Glomerular endothelial cell (primary cell): ENCODE results near the gene HPCAL1. TPM values are rescaled to one million over a fixed set of nuclear protein-coding genes. Genes with fewer than 3 reads are reported as not detected.
"Not testable (repeated sequence)": the region's sequence is repeated elsewhere in the genome, so short reads cannot be mapped to it uniquely, and the experiment has no call there.

Experiments
- DNase-seq: peaks from one replicate; pipeline ENCODE4 v3.0.0-alpha.2; 2011; ENCODE audit warnings: low read depth, low spot score; ENCODE audit errors: extremely low read depth
- total RNA-seq: library from RNA; depleted of rRNA; stranded (reverse); fragments of >200 nt; gene quantifications from 2 replicates; pipeline ENCODE4 v1.2.3, GENCODE V29; 2015

The HPCAL1 gene
- total RNA-seq, 1 donor from 2014 or later = 114 TPM

DNA sequence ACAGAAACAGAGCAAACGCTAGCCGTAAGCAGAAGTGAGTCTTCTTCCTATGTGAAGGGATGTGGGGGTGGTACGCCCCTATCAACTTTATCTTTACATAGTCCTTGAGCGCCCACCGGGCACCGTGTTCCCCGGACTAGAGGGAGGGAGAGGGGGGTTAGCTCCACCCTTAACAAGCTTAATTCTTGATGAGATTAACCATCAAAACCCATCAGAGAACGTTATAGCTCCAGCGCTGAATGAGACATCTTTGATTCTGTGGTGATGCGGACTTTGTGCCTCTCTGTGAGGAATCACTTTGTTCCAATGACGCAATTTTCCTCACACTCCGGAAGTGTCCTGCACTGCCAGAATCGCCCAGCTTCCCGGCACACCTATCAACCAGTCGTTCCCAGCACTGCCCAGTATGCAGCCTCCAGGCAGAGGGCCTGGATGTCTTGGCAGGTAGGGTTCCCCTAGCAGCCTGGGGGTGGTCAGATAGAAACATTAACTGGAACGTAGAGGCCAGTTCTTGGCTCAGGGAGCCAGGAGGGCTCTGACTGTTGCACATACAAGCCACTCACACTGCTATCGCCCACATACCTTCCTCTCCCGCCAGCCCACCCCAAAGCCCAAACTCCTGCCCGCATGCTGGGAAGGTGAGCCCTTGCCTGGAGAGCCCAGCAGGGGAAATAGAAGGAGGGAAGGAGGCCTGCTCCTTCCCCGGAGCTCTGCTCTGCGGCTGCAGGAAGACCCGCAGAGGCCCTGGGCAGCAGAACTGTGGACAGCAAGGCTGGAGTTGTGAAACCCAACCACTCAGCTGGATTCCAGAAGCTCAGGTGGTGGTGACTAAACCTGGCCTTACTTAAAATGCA is 147.4 kb downstream of the HPCAL1 start:
- no peak for DNase-seq

- DNase-seq = no peak
Measured at GRCh38 chr2:10451819-10452218, 149.1 kb downstream of the HPCAL1 start.

DNA sequence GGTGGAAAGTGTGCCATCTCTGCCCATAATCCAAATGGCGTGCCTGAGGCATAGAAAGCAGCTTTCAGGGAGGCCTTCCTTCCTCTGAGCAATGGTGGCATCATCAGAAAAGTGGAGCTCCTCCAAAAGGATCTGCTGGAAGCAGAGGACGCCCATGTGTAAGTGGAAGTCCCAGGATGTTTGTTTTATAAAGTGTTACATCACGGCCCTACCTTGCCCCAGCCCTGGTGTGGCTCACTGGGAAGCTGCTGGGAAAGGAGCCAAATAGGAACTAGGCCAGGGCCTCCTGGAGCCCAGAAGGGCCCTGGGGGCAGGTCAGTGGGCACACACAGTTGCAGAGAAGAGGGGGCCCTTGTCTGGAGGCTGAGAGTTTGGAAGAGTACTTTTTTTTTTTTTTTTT is 149.6 kb downstream of the HPCAL1 start:
- no peak for DNase-seq

- DNase-seq = no peak
Measured at GRCh38 chr2:10452956-10453904, 150.5 kb downstream of the HPCAL1 start.

- DNase-seq = no peak
Measured at GRCh38 chr2:10453905-10454298, 151.2 kb downstream of the HPCAL1 start.

GRCh38 chr2:10454505-10454904 is 151.8 kb downstream of the HPCAL1 start:
- no peak for DNase-seq

- not testable (repeated sequence) for DNase-seq
Measured at GRCh38 chr2:10457195-10457594, 154.5 kb downstream of the HPCAL1 start.

- DNase-seq = no peak
Measured at GRCh38 chr2:10457846-10458598, 155.3 kb downstream of the HPCAL1 start.

DNA sequence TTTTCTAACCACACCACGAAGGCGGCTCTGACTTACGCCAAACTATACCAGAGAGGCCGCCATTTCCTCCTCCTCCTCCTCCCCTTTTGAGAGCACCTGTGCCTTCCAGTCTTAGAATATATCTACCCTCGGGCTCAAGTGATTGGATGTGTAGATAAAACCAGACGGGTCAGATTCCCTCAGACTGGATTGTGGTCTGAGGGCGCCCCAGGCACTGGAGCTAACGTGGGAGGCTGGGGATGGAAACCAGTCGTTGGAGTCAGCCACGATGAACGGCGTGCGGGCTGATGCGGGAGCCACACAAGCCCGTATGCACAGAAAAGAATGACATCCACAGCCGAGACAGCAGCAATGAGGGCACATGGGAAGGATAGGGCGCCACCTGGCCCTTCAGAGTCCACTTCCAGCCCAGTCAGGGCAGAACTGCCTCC is 157.7 kb downstream of the HPCAL1 start:
- no peak for DNase-seq

DNA sequence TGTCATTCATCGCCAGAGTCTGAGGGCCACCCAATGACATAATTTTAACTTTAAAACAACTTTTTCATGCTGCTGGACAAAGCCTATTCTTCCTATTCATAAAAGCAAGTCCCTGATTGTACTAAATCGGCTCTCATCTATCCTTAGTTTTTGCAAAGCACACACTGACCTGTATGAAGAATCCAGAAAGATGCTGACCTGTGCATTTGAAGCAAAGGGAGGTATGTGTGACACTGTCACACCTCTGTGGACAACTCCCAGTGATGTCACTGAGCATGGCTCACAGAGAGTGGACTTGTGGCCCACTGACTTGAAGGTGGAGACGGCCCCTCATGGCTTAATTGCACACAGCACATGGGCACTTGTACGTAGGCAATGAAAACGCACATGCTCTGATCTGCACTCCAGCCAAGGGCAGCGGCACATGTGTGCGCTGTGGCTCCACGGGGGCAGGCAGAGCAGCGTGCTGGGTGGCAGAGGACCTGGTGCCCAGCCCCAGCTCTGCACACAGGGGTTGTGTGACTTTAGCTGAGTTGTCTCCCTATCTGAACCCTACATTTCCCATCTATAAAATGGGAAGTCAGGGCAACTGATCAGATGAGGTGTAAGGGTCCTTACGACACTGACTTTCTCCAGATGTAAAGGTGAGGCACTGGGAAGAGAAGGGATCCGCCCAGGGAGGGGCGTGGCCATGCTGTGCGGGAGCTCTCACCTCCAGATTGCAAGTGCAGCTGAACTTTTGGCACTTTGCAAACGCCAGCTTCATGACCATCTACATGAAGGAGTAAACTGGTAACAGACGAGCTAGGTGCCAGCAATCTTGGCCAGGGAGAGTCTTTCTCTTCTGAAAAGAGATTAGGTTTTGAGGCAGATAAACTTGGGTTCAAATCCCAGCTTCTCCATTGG is 159.7 kb downstream of the HPCAL1 start:
- DNase-seq = no peak

GRCh38 chr2:10465910-10466309 is 163.2 kb downstream of the HPCAL1 start:
- no peak for DNase-seq

DNA sequence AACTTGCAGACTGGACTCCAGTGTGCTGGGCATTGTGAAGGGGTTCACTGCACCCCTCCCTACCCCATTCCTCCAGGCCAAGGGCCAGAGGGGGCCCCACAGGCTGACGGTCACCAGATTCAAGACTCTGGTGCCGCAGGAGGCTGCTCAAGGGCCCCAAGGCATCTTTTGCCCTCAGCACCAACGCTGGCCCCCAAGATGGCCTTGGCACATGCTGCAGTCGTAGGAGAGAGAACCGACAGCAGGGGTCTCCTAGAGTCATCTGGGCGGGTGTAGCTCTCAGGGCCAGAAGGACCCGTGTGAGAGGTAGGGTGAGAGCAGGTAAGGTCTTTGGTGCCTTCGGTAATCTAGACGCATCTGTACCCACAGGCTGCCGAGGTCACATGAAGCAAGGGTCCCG is 164.1 kb downstream of the HPCAL1 start:
- no peak for DNase-seq

GRCh38 chr2:10467401-10467800 is 164.7 kb downstream of the HPCAL1 start:
- DNase-seq = no peak

GRCh38 chr2:10469301-10469700 is 166.6 kb downstream of the HPCAL1 start:
- no peak for DNase-seq

GRCh38 chr2:10469955-10470608 is 167.4 kb downstream of the HPCAL1 start:
- no peak for DNase-seq

- no peak for DNase-seq
Measured at GRCh38 chr2:10471046-10471571, 168.4 kb downstream of the HPCAL1 start.

DNA sequence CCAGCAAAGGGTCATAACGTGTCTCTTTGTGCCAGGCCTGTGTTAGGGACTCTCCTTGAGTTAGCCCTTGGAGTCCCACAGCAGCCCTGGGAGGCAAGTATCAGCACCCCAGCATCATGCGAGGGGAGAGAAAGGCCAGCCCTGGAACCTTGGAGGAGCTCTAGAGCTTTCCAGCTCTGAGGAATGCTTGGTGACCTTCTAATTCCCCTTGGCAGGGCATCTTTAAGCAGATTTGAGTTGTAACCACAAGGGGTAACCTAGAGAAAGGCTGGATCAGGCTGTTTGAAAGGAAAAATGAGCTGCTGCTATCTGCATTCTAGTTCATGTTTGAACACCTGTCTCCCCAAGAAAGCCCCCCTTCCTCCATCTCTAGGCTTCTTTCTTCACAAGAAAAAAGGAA is 169.3 kb downstream of the HPCAL1 start:
- no peak for DNase-seq

DNA sequence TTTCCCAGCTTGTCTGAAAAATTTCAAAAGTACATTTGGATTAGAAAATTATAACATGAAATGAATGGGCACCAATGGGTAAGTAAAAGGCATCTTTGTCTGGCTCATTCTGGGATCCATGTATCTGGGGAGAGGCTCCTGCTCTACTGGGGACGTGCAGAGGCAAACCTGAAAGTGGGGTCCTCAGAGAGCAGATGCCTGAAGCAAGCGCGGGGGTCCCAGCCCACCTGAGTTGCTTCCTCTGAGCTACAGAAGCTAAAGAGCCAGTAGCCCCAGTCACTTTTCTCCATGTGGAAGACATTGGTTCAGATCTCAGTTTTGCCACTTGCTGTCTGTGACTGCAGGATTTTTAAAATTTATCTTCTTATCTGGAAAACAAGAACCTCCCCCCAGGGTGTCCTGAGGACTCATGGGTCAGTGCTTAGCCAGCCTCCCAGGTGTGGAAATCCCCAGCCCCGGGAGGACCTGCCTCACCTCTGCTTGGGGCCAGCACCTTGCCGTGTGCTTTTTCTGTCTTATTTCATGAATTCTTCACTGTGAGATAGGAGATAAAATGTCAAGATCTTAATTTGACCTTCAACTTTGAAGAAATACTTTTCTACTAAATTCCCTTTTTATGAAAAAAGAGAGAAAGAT is 170.5 kb downstream of the HPCAL1 start:
- no peak for DNase-seq
